ENCODE measurements around the gene ACADL. TPM values are rescaled to one million over a fixed set of nuclear protein-coding genes. Genes with fewer than 3 reads are reported as not detected.

ACADL gene
- not detected for total RNA-seq

DNA sequence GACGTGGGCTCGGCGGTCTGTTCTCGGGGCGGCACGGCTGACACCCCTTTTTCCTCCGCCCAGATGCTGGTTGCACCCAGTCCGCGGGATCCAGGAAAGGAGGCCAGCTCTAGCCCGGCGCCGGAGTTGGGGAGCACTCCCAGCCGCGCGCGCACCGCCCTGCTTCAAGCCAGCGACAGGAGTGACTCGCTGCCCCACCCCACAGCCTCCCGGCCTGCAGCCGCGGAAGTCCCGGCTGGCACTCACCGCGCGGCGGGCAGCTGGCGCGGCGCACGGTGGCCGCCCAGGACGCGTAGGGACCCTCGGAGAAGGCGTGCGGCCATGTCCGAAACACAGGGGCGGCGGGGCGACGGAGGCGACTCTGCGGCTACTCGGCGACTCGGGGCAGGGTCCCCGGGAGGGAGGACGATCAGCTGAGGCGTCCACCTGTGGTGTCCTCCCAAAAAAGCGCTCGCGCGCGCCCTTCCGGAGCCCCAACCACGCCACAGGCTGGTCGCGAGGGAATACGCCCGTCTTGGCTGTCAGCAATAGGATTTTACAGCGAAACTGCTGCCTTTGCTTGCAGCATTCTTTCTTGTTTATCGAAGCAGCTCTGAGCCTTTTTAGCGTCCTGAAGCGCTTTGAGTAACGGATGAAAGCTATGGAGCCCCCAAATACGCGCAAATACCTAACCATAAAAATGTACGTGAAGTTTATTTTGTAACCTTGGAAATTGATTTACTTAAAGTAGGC lies at the start of gene ACADL:
ACADL (minus strand) TSS at position 507 of the 732 bp plus-strand sequence; CDS start at position 323, 184 bp downstream.
- intact Hi-C loops (cut with micrococcal nuclease) = no loop called here
- CTCF ChIA-PET = interaction anchor here (1.5 kb wide), 1 partner anchor 26 kb away, joined by 3 read pairs; no protein-coding TSS in a partner anchor
- POLR2A ChIA-PET = no interaction called here
- peak; percentile 22 for DNase-seq
- no peaks in the 10 kb centered on the region for H3K4me1 Mint-ChIP-seq (ENCODE audit: low read depth)
- H3K36me3 Mint-ChIP-seq = no peaks in the 10 kb centered on the region
- no peak within 1 kb of the TSS for H3K27ac Mint-ChIP-seq
- no peak within 1 kb of the TSS for H3K4me3 Mint-ChIP-seq
- H3K9me3 Mint-ChIP-seq = no peaks in the 10 kb centered on the region
- H3K27me3 Mint-ChIP-seq = peaks cover 40% of the 10 kb centered on the region

DNA sequence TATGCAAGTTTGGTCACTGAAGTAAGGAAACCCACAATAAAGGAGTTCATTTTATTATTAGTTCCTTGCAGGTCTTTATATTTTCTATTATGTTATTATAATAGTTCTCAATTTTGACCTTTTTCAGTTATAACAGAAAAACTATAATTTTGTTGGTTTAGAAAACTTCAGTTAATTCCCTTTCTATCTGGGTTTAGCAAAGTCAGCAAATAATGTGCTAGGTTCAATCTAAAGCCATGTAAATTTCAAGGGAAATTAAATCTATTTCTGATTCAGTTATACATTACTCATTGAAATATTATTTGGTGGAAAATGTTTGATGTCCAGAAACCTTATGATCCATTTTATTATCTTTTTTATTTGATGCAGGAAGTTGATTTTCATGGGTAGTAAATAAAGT lies 46.1 kb upstream of the ACADL start:
- no peak overlapping the region for H3K4me3 Mint-ChIP-seq
- H3K27me3 Mint-ChIP-seq = no peaks in the 10 kb centered on the region
- H3K36me3 Mint-ChIP-seq = no peaks in the 10 kb centered on the region
- ChIA-PET CTCF (no interaction called here), POLR2A (no interaction called here)
- H3K4me1 Mint-ChIP-seq (ENCODE audit: low read depth) = no peaks in the 10 kb centered on the region
- H3K9me3 Mint-ChIP-seq = no peaks in the 10 kb centered on the region
- intact Hi-C loops (cut with micrococcal nuclease) = no loop called here
- no peak overlapping the region for H3K27ac Mint-ChIP-seq
- no peak for DNase-seq

DNA sequence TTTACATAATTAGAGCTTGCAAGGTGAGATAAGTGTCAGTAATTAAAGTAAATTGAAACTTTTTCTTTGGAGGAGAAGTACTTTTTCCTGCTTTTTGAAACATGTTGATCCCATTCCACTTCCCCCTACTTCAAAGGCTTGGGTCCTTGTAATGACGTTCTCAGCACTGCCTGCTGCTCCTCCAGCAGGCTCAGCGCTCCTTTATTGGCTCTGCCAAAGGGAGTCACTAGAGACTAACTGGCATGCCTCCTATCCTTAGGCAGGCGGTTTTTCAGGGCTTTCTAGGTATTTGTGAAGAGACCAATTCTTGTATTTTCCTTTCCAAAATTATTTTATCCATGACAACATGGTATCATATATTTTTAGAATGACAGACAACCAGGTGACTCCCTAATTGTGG lies 43.9 kb upstream of the ACADL start:
- POLR2A ChIA-PET = no interaction called here
- peaks cover 4% of the 10 kb centered on the region for H3K27me3 Mint-ChIP-seq
- no peak for DNase-seq
- CTCF ChIA-PET = no interaction called here
- H3K36me3 Mint-ChIP-seq = no peaks in the 10 kb centered on the region
- H3K27ac Mint-ChIP-seq = no peak overlapping the region
- H3K4me3 Mint-ChIP-seq = no peak overlapping the region
- H3K4me1 Mint-ChIP-seq (ENCODE audit: low read depth) = no peaks in the 10 kb centered on the region
- no peaks in the 10 kb centered on the region for H3K9me3 Mint-ChIP-seq
- intact Hi-C loops (cut with micrococcal nuclease) = no loop called here

DNA sequence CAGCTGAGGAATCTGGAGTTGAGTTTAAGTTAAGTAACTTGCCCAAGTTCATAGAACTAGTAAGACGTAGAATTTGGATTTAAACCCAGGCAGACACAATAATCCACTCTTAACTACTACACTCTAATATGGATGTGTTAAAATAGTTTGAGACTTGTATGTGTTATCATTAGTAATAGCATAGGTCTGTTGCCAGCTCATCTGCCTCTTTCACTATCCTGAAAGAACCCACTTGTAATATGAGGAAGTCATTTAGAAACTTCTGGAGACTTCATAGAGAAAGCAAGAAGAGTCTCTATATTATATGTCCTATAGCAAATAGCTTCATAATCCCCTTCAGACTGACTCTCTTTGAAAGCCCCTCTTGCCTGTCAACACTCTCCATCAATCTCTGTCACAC lies 43.0 kb upstream of the ACADL start:
- no peaks in the 10 kb centered on the region for H3K36me3 Mint-ChIP-seq
- DNase-seq = no peak
- POLR2A ChIA-PET = no interaction called here
- no peaks in the 10 kb centered on the region for H3K9me3 Mint-ChIP-seq
- no peaks in the 10 kb centered on the region for H3K4me1 Mint-ChIP-seq (ENCODE audit: low read depth)
- no peak overlapping the region for H3K4me3 Mint-ChIP-seq
- peaks cover 4% of the 10 kb centered on the region for H3K27me3 Mint-ChIP-seq
- CTCF ChIA-PET = no interaction called here
- no peak overlapping the region for H3K27ac Mint-ChIP-seq
- intact Hi-C loops (cut with micrococcal nuclease) = no loop called here

DNA sequence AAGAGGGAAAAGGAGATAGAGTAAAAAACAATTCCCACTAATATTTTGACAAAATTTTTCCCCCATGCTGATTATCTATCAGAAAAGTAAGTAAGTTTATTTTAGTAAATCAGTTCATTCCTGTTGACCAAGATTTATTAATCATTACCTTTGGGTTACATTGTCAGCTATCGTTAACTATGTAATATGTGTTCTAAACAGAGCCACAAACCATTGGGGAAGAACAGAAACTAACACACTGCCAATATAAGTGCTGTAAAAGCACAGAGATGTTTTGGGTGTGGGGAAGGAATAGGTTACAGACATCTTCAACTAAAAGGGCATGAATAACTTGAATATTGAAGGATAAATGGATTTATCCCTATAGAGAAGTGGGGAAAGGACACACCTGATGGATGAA lies 42.5 kb upstream of the ACADL start:
- ChIA-PET CTCF (no interaction called here), POLR2A (no interaction called here)
- Mint-ChIP-seq H3K9me3 (no peaks in the 10 kb centered on the region), H3K27me3 (peaks cover 4% of the 10 kb centered on the region), H3K36me3 (no peaks in the 10 kb centered on the region), H3K4me1 (ENCODE audit: low read depth) (no peaks in the 10 kb centered on the region), H3K27ac (no peak overlapping the region), H3K4me3 (no peak overlapping the region)
- no peak for DNase-seq
- intact Hi-C loops (cut with micrococcal nuclease) = no loop called here

DNA sequence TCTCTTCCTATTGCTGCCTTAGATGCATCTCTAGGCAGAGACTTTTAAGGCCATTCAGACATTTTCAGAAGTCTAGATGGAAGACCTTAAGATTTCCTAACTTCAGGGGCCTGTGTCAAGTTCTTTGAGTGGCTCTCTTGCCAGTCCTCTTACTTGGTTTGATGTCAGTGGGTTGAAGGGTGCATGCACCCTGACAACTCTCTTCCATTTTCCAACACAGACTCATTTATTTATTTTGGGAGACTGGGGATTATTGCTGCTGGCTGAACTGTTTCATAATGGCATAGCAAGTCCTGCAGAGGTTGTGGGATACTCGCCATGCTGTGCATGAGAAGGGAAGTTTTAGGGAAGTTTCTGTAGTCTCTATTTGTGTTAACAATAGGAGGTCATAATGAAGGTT lies 39.0 kb upstream of the ACADL start:
- Mint-ChIP-seq H3K4me1 (ENCODE audit: low read depth) (no peaks in the 10 kb centered on the region), H3K27ac (no peak overlapping the region), H3K27me3 (peaks cover 4% of the 10 kb centered on the region), H3K9me3 (no peaks in the 10 kb centered on the region), H3K4me3 (no peak overlapping the region), H3K36me3 (no peaks in the 10 kb centered on the region)
- intact Hi-C loops (cut with micrococcal nuclease) = no loop called here
- POLR2A ChIA-PET = no interaction called here
- CTCF ChIA-PET = no interaction called here
- DNase-seq = no peak

DNA sequence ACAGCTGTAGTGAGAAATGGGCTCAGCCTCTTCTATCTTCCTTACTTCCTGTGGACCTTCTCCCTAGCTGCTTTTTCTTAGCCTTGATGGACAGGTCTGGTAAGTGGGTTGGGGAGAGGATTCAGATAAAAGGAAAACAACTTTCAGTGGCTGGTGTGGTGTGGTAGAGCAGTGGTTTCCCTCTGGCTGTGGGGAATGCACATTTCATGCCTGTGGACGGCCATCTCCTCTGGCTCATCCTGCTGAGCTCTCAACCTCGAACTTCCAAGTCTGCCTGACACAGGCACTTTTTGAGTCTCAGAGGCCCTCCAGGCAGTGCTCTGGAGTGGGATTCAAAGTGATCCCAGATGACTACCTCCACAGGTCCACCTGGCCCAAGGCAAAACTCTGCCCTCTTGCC lies 38.6 kb upstream of the ACADL start:
- Mint-ChIP-seq H3K27ac (no peak overlapping the region), H3K4me1 (ENCODE audit: low read depth) (no peaks in the 10 kb centered on the region), H3K27me3 (peaks cover 4% of the 10 kb centered on the region), H3K9me3 (no peaks in the 10 kb centered on the region), H3K4me3 (no peak overlapping the region), H3K36me3 (no peaks in the 10 kb centered on the region)
- ChIA-PET CTCF (no interaction called here), POLR2A (no interaction called here)
- intact Hi-C loops (cut with micrococcal nuclease) = no loop called here
- DNase-seq = no peak

DNA sequence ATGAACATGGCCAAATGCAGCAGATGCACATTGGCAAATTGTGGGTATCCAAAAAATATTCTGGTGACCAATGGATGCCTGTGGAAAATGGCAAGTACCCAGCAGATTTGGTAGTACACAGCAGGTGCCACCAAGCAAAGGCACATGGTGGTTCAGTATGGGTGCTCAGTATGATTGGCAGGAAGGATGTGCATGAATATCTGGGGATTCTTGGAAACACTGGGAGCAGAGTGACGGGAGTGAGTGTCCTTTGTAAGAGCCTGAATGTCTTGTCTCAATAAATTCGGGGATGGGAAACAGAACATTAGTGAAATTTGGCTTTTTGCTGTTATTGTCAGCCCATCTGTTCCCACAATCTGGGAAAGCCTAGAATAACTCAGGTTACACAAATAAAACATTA lies 36.8 kb upstream of the ACADL start:
- H3K4me3 Mint-ChIP-seq = no peak overlapping the region
- no peaks in the 10 kb centered on the region for H3K9me3 Mint-ChIP-seq
- CTCF ChIA-PET = no interaction called here
- intact Hi-C loops (cut with micrococcal nuclease) = no loop called here
- H3K27me3 Mint-ChIP-seq = peaks cover 4% of the 10 kb centered on the region
- POLR2A ChIA-PET = no interaction called here
- no peak overlapping the region for H3K27ac Mint-ChIP-seq
- no peaks in the 10 kb centered on the region for H3K4me1 Mint-ChIP-seq (ENCODE audit: low read depth)
- no peaks in the 10 kb centered on the region for H3K36me3 Mint-ChIP-seq
- no peak for DNase-seq

DNA sequence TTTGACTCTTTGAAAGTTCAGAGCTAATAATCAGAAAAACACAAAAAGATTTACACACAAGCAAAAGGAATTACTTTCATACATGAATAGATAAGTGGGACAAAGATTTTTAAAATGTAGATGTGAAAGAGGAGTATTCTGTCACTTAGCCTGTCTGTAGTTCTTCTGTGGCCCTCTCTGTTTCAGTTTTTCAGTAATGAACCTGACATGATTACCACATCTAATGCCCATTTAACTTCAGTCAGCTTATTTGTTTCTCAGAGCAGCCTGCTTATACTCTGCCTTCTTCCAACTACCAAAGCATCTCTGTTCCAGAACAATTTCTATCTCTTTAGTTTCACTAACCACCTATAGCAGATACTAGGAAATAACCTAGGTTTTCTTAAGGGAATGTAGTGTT lies 34.4 kb upstream of the ACADL start:
- Mint-ChIP-seq H3K27ac (no peak overlapping the region), H3K27me3 (peaks cover 1% of the 10 kb centered on the region), H3K4me1 (ENCODE audit: low read depth) (no peaks in the 10 kb centered on the region), H3K9me3 (no peaks in the 10 kb centered on the region), H3K36me3 (no peaks in the 10 kb centered on the region), H3K4me3 (no peak overlapping the region)
- ChIA-PET POLR2A (no interaction called here), CTCF (no interaction called here)
- no peak for DNase-seq
- intact Hi-C loops (cut with micrococcal nuclease) = no loop called here

DNA sequence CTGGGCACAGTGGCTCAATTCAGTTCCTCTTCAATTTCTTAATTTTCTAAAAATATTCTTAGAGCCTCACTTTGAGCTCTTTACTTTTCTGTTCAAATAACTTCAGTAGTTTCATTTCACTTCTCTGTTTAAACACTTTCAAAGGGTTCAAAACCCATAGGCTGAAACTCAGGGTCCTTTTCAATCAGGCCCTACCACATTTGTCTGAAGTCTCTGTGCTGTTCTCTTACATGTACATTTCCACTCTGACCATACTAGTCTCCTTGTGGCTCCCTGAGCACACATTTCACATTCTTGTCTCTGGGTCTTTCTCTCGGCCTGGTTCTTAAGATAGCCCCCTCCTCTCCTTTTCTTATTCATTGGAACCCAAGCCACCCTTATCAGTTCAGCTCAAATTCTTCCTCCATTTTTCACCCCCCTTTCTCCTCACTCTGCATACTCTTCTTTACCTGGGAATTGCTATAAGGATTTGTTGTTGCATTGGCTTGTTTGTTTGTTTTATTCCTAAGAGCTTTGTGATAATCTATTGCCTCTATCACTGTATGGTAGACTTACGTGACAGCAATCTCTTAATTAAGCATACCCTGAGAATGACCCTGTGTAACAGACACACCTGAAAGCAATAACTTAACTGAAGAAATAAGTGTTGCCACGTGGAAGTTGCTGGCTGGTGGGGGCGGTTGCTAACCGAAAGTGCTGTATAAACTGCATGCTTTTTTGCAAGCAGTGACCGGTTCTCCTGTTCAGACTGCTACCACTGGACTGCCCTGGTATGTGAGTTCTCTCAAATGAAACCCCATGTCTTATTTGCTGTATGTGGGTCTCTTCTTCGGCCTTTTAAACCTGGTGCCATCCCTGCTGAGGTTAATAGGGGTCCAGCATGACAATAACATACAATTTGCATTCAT lies 27.7 kb upstream of the ACADL start:
- H3K4me3 Mint-ChIP-seq = no peak overlapping the region
- no peak for DNase-seq
- H3K27me3 Mint-ChIP-seq = no peaks in the 10 kb centered on the region
- ChIA-PET CTCF (no interaction called here), POLR2A (no interaction called here)
- no peaks in the 10 kb centered on the region for H3K9me3 Mint-ChIP-seq
- H3K36me3 Mint-ChIP-seq = no peaks in the 10 kb centered on the region
- H3K27ac Mint-ChIP-seq = no peak overlapping the region
- H3K4me1 Mint-ChIP-seq (ENCODE audit: low read depth) = no peaks in the 10 kb centered on the region
- intact Hi-C loops (cut with micrococcal nuclease) = no loop called here

DNA sequence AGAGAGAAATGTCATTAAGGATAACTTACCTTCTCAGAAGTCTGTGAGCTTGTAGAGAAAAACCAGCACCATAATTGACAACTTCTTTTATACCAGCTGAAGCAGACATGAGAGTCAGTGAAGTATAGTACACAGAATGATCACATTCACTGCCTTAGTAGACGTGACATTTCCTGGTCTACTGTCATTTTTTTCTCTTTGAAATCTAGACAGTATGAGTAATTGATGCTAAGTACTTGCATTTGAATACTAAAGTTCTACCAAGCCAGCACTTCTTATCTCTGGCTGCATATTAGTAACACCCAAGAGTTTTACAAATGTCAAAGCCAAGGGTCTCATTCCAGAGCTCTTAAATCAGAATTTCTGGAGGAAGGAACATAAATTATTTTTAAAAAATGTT lies 25.4 kb upstream of the ACADL start:
- Mint-ChIP-seq H3K4me1 (ENCODE audit: low read depth) (no peaks in the 10 kb centered on the region), H3K27ac (no peak overlapping the region), H3K36me3 (no peaks in the 10 kb centered on the region), H3K9me3 (no peaks in the 10 kb centered on the region), H3K4me3 (no peak overlapping the region), H3K27me3 (peaks cover 1% of the 10 kb centered on the region)
- ChIA-PET CTCF (no interaction called here), POLR2A (no interaction called here)
- intact Hi-C loops (cut with micrococcal nuclease) = no loop called here
- DNase-seq = no peak

DNA sequence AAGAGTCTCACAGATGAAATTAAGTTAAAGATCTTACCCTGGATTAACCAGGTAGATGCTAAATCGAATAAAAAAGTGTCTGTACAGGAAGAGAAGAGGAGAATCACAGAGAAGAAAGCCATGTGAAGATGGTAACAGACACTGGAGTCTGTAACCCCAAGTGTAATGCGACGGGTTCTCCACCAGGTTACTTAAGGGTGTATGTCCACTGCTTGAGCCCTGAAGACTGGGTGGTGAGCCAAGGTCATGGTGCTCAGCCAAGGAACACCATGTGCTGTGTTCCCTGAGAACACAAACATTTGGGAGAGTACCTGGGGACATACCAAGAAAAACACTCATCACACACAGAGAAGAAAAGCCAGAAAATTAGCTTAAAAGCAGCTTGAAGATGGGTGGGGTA lies 8.2 kb upstream of the ACADL start:
- CTCF ChIA-PET = no interaction called here
- no peaks in the 10 kb centered on the region for H3K4me1 Mint-ChIP-seq (ENCODE audit: low read depth)
- POLR2A ChIA-PET = no interaction called here
- H3K36me3 Mint-ChIP-seq = no peaks in the 10 kb centered on the region
- no peak overlapping the region for H3K27ac Mint-ChIP-seq
- intact Hi-C loops (cut with micrococcal nuclease) = no loop called here
- no peaks in the 10 kb centered on the region for H3K9me3 Mint-ChIP-seq
- H3K27me3 Mint-ChIP-seq = peaks cover 3% of the 10 kb centered on the region
- H3K4me3 Mint-ChIP-seq = no peak overlapping the region
- DNase-seq = no peak

DNA sequence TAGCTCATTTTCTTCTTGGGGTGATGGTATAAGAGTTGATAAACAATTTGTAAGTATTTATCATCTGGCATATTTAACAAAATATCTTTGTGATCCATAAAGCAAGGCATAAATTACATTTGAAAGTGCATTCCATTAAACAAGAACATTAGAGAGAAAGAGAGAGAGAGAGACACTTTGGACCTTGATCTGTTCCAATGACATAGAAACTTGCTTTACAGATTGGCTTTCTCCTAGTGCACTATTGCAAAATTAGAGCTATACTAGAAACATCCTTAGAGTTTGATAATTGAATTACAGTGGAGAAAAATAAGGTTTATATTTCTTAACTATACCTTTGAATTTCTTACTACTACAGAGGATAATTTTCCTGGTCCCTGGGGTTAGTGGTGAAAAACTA lies 5.7 kb upstream of the ACADL start:
- H3K36me3 Mint-ChIP-seq = no peaks in the 10 kb centered on the region
- CTCF ChIA-PET = interaction anchor here (0.5 to 1.1 kb wide), 2 partner anchors 32 to 256 kb away, joined by 3 read pairs; no protein-coding TSS in a partner anchor

More for the DNA sequence above, 5.7 kb upstream of the ACADL start:
- no peaks in the 10 kb centered on the region for H3K4me1 Mint-ChIP-seq (ENCODE audit: low read depth)
- peaks cover 9% of the 10 kb centered on the region for H3K27me3 Mint-ChIP-seq
- no peak overlapping the region for H3K27ac Mint-ChIP-seq
- DNase-seq = no peak
- no peak overlapping the region for H3K4me3 Mint-ChIP-seq
- POLR2A ChIA-PET = no interaction called here
- H3K9me3 Mint-ChIP-seq = no peaks in the 10 kb centered on the region
- intact Hi-C loops (cut with micrococcal nuclease) = no loop called here
